GM18505 (cell line): ENCODE results near the gene ABHD16A.

Source experiments
- ATAC-seq: cut with Tn5 transposase; IDR thresholded peaks from one replicate; pipeline ENCODE4 v1.9.1; 2021; ENCODE audit not compliant: unreplicated experiment
- POLR2A ChIP-seq: IDR thresholded peaks from 4 replicates; pipeline ENCODE4 v1.6.1; 2011; ENCODE audit warnings: borderline replicate concordance; ENCODE audit not compliant: insufficient read depth, insufficient read length; ENCODE audit errors: extremely low read depth

Gene ABHD16A

GRCh38 chr6:31662124-31662723 is 40.9 kb downstream of the ABHD16A start:
- TF ChIP-seq POLR2A: no peak
- ATAC-seq: no peak

GRCh38 chr6:31661262-31662123 is 41.6 kb downstream of the ABHD16A start:
- TF ChIP-seq POLR2A: no peak
- no peak for ATAC-seq

- ATAC-seq: peak; percentile 39
- peak; percentile 94 for TF ChIP-seq POLR2A
Measured at GRCh38 chr6:31660381-31661261, 42.5 kb downstream of the ABHD16A start, which contains the start of gene C6orf47. Gene C6orf47, minus strand, starts transcription at chr6:31660778. Its CDS starts 831 bp downstream, at chr6:31659947.

GRCh38 chr6:31659649-31660380 is 43.3 kb downstream of the ABHD16A start:
- no peak for TF ChIP-seq POLR2A

GRCh38 chr6:31658983-31659648 is 44.0 kb downstream of the ABHD16A start:
- no peak for TF ChIP-seq POLR2A

More at GRCh38 chr6:31659649-31660380, 43.3 kb downstream of the ABHD16A start:
- no peak for ATAC-seq

GRCh38 chr6:31658158-31658688 is 44.9 kb downstream of the ABHD16A start:
- ATAC-seq: no peak
- TF ChIP-seq POLR2A: no peak

More at GRCh38 chr6:31658983-31659648, 44.0 kb downstream of the ABHD16A start:
- ATAC-seq: no peak

GRCh38 chr6:31657406-31658157 is 45.5 kb downstream of the ABHD16A start:
- TF ChIP-seq POLR2A: no peak
- ATAC-seq: no peak

GRCh38 chr6:31655349-31656237 is 47.5 kb downstream of the ABHD16A start, which contains the start of gene APOM:
Gene APOM, plus strand, starts transcription at chr6:31655894. Its CDS starts 73 bp downstream, at chr6:31655967.
- ATAC-seq: no peak
- no peak for TF ChIP-seq POLR2A

- ATAC-seq: no peak
- no peak for TF ChIP-seq POLR2A
Measured at GRCh38 chr6:31654574-31655348, 48.4 kb downstream of the ABHD16A start.
